ENCODE measurements around the gene GET3.

The GET3 gene

GRCh38 chr19:12793290-12794195 is 56.2 kb downstream of the GET3 start:
- H3K36me3 ChIP-seq (ENCODE audit: insufficient read depth, low read length): no peaks in the 10 kb centered on the region; the same call in 1 of the 2 replicates
- ATAC-seq (ENCODE audit: insufficient read depth, low read depth) (peak; percentile 60), DNase-seq (peak; percentile 91)
- H3K27me3 ChIP-seq (ENCODE audit: insufficient read depth, low read length, poor library complexity): no peaks in the 10 kb centered on the region
- H3K4me1 ChIP-seq (ENCODE audit: insufficient read depth, low read length): peaks cover 48% of the 10 kb centered on the region
- H3K27ac ChIP-seq (ENCODE audit: low read length): peak overlapping the region; percentile 89
- peak overlapping the region; percentile 62 for H2AFZ ChIP-seq (ENCODE audit: low read depth, low read length)
- peak overlapping the region; percentile 79 for H3K9ac ChIP-seq (ENCODE audit: low read depth, low read length)
- no peaks in the 10 kb centered on the region for H3K9me3 ChIP-seq (ENCODE audit: insufficient read depth, low read length, severe bottlenecking)
- peaks cover 23% of the 10 kb centered on the region for H3K79me2 ChIP-seq (ENCODE audit: insufficient read depth, low read length)
- H4K20me1 ChIP-seq (ENCODE audit: insufficient read depth, low read length): no peaks in the 10 kb centered on the region; the same call in 1 of the 2 replicates
- H3K4me3 ChIP-seq (ENCODE audit: low read depth in 1 of 2, low read length in 2 of 2): peak overlapping the region; percentile 69 to 71
- TF ChIP-seq EZH2 (IDR thresholded peaks at IDR 0.05; ENCODE audit: borderline replicate concordance, low read depth, low read length, severe bottlenecking): no peak
- no peak for TF ChIP-seq CTCF (IDR thresholded peaks at IDR 0.05; ENCODE audit: borderline replicate concordance, extremely low read depth, low read length, poor library complexity, severe bottlenecking)
- H3K4me2 ChIP-seq (ENCODE audit: insufficient read depth, low read length): peak overlapping the region; percentile 78

GRCh38 chr19:12794196-12794941 is 57.1 kb downstream of the GET3 start:
- Histone ChIP-seq H3K4me2 (ENCODE audit: insufficient read depth, low read length) (peak overlapping the region; percentile 78), H3K4me1 (ENCODE audit: insufficient read depth, low read length) (peaks cover 48% of the 10 kb centered on the region), H3K9ac (ENCODE audit: low read depth, low read length) (peak overlapping the region; percentile 79), H3K27ac (ENCODE audit: low read length) (peak overlapping the region; percentile 89), H3K9me3 (ENCODE audit: insufficient read depth, low read length, severe bottlenecking) (no peaks in the 10 kb centered on the region), H3K4me3 (ENCODE audit: low read depth in 1 of 2, low read length in 2 of 2) (peak overlapping the region; percentile 69 to 71; a peak in 3 of 4 replicates), H2AFZ (ENCODE audit: low read depth, low read length) (peak overlapping the region; percentile 62), H4K20me1 (ENCODE audit: insufficient read depth, low read length) (no peaks in the 10 kb centered on the region; the same call in 1 of the 2 replicates), H3K27me3 (ENCODE audit: insufficient read depth, low read length, poor library complexity) (no peaks in the 10 kb centered on the region), H3K36me3 (ENCODE audit: insufficient read depth, low read length) (no peaks in the 10 kb centered on the region; the same call in 1 of the 2 replicates), H3K79me2 (ENCODE audit: insufficient read depth, low read length) (peaks cover 23% of the 10 kb centered on the region)
- no peak for TF ChIP-seq EZH2 (IDR thresholded peaks at IDR 0.05; ENCODE audit: borderline replicate concordance, low read depth, low read length, severe bottlenecking)
- TF ChIP-seq CTCF (IDR thresholded peaks at IDR 0.05; ENCODE audit: borderline replicate concordance, extremely low read depth, low read length, poor library complexity, severe bottlenecking): no peak
- DNase-seq (no peak), ATAC-seq (ENCODE audit: insufficient read depth, low read depth) (no peak)

- ATAC-seq (ENCODE audit: insufficient read depth, low read depth): no peak
- peaks cover 23% of the 10 kb centered on the region for H3K79me2 ChIP-seq (ENCODE audit: insufficient read depth, low read length)
These were observed 57.7 kb downstream of the GET3 start for GRCh38 chr19:12794971-12795381.

More at GRCh38 chr19:12794971-12795381, 57.7 kb downstream of the GET3 start:
- no peaks in the 10 kb centered on the region for H3K9me3 ChIP-seq (ENCODE audit: insufficient read depth, low read length, severe bottlenecking)
- H3K36me3 ChIP-seq (ENCODE audit: insufficient read depth, low read length): no peaks in the 10 kb centered on the region; the same call in 1 of the 2 replicates
- no peak overlapping the region for H3K4me3 ChIP-seq (ENCODE audit: low read depth in 1 of 2, low read length in 2 of 2)
- H2AFZ ChIP-seq (ENCODE audit: low read depth, low read length): no peak overlapping the region
- TF ChIP-seq CTCF (IDR thresholded peaks at IDR 0.05; ENCODE audit: borderline replicate concordance, extremely low read depth, low read length, poor library complexity, severe bottlenecking): no peak
- no peak for DNase-seq
- no peak overlapping the region for H3K27ac ChIP-seq (ENCODE audit: low read length)
- peaks cover 46% of the 10 kb centered on the region for H3K4me1 ChIP-seq (ENCODE audit: insufficient read depth, low read length)
- H3K4me2 ChIP-seq (ENCODE audit: insufficient read depth, low read length): no peak overlapping the region
- H4K20me1 ChIP-seq (ENCODE audit: insufficient read depth, low read length): no peaks in the 10 kb centered on the region; the same call in 1 of the 2 replicates
- H3K9ac ChIP-seq (ENCODE audit: low read depth, low read length): peak overlapping the region; percentile 79; the same call in 1 of the 2 replicates
- H3K27me3 ChIP-seq (ENCODE audit: insufficient read depth, low read length, poor library complexity): no peaks in the 10 kb centered on the region

Measured in DND-41 (cell line).